HG02623 (cell line): Measurements from ENCODE around the gene KIR2DL1.
"Not testable (repeated sequence)": the region's sequence is repeated elsewhere in the genome, so short reads cannot be mapped to it uniquely, and the experiment has no call there.

ENCODE experiments used
- ATAC-seq: cut with Tn5 transposase; IDR thresholded peaks from one replicate; pipeline ENCODE4 v1.9.1; 2021; ENCODE audit warnings: moderate library complexity; ENCODE audit not compliant: unreplicated experiment

The KIR2DL1 gene

DNA sequence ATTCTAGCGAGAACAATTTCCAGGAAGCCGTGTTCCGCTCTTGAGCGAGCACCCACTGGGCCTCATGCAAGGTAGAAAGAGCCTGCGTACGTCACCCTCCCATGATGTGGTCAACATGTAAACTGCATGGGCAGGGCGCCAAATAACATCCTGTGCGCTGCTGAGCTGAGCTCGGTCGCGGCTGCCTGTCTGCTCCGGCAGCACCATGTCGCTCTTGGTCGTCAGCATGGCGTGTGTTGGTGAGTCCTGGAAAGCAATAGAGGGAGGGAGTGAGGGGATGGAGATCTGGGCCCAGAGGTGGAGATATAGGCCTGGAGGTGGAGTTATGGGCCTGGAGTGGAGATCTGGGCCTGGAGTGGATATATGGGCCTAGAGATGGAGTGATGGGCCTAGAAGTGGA lies at the start of gene KIR2DL1:
TSS of gene KIR2DL1 (plus strand) at position 148 of the 400 bp plus-strand sequence. CDS start at position 206, 58 bp downstream.
- ATAC-seq = not testable (repeated sequence)

DNA sequence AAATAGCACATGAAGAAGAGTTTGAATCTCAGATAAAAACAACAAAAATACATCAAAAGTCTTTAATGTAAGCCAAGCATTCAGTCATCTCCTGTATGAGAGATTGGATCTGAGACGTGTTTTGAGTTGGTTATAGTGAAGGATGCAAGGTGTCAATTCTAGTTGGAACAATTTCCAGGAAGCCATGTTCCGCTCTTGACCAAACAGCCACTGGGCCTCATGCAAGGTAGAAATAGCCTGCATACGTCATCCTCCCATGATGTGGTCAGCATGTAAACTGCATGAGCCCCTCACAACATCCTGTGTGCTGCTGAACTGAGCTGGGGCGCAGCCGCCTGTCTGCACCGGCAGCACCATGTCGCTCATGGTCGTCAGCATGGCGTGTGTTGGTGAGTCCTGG lies 45.5 kb upstream of the KIR2DL1 start, which contains the start of gene KIR3DL3:
TSS of gene KIR3DL3 (plus strand) at position 301 of the 400 bp plus-strand sequence. CDS start at position 356, 55 bp downstream.
- no peak for ATAC-seq

DNA sequence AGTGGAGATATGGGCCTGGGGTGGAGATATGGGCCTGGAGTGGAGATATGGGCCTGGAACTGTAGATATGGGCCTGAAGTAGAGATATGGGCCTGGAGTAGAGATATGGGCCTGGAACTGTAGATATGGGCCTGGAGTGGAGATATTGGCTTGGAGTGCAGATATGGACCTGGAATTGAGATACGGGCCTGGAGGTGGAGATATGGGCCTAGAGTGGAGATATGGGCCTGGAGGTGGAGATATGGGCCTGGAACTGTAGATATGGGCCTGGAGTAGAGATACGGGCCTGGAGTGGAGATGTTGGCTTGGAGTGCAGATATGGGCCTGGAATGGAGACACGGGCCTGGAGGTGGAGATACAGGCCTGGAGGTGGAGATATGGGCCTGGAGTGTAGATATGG lies 44.9 kb upstream of the KIR2DL1 start:
- ATAC-seq = no peak

DNA sequence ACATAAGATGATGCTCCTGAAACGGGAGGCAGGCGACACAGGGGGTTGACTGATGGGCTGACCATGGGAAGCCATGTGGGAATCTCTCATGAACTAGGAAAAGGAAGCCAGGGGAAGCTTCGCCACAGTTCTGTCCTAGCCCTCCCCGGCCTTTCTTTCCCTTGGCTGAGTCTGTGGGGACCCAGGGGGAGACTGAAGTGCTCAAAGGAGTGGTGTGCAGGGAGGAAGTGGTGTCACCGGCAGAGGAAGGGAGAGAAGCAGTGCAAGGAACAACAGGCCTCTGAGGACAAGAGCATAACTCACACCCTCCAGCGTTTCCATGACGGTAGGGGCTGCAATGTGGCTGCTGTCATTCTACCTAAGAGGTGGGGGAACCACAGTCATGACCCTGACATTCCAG lies 44.3 kb upstream of the KIR2DL1 start:
- no peak for ATAC-seq

DNA sequence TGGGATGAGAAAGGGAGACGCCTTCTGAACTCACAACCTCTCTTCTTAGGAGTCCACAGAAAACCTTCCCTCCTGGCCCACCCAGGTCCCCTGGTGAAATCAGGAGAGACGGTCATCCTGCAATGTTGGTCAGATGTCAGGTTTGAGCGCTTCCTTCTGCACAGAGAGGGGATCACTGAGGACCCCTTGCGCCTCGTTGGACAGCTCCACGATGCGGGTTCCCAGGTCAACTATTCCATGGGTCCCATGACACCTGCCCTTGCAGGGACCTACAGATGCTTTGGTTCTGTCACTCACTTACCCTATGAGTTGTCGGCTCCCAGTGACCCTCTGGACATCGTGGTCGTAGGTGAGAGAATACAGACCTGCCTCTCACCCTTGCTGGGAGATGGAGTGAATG lies 42.0 kb upstream of the KIR2DL1 start:
- ATAC-seq = no peak

DNA sequence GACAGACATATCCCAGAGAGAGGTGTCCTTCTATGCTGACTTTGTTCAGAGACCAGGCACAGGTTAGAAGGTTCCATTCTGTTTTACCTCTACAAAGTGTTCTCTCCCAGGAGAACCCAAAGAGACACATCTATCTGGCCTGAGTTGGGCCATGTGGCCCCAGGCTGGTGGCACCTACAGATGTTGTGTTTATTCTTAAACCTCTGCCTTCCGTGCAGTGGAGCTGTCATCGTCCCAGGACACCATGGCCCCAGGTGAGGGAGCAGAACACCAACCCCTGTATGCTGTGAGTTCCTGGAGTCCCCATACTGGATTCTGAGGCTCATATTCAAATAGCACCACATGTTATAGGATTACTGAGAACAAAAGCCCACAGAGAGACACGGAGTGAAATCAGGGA lies 41.4 kb upstream of the KIR2DL1 start:
- no peak for ATAC-seq

DNA sequence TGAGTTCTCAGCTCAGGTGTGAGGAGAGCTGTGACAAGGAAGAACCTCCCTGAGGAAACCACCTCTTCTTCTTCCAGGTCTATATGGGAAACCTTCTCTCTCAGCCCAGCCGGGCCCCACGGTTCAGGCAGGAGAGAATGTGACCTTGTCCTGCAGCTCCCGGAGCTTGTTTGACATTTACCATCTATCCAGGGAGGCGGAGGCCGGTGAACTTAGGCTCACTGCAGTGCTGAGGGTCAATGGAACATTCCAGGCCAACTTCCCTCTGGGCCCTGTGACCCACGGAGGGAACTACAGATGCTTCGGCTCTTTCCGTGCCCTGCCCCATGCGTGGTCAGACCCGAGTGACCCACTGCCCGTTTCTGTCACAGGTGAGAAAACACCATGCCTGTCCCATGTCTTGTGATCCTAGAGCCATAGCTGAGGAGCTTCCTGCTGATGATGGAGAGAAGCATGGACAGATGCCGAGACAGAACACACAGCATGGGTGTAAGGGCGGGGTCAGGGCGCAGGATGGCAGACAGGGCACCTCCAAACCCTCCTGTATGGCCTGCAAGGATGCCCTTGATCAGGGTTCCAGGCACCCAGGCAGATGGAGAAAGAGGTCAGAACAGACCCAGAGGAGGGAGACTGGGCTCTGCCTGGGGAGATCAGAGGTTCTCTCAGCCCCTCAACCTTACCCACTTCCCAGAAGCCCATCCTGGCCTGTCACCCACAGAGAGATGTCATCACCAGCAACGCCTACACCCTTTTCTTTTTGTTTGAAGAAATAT lies 40.0 kb upstream of the KIR2DL1 start:
- ATAC-seq = no peak

DNA sequence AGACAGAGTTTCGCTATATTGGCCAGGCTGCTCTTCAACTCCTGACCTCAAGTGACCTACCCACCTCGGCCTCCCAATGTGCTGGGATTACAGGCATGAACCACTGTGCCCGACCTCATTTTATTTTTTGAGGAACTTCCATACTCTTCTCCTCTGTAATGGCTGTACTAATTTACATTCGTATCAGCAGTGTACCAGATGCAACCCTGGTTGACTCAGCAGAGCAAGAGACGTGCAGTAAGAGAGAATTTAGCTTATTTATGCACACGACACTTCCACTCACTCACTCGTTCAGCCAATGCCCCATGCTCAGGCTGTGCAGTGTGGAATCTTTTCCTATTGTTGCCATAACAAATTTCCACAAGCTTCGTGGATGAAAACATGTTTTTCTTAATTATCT lies 38.4 kb upstream of the KIR2DL1 start:
- ATAC-seq = no peak

DNA sequence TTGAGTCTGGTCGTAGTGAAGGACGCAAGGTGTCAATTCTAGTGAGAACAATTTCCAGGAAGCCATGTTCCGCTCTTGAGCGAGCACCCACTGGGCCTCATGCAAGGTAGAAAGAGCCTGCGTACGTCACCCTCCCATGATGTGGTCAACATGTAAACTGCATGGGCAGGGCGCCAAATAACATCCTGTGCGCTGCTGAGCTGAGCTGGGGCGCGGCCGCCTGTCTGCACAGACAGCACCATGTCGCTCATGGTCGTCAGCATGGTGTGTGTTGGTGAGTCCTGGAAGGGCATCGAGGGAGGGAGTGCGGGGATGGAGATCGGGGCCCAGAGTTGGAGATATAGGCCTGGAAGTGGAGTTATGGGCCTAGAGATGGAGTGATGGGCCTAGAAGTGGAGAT lies 31.3 kb upstream of the KIR2DL1 start, which contains the start of gene KIR2DL3:
TSS of gene KIR2DL3 (plus strand) at position 208 of the 400 bp plus-strand sequence. CDS start at position 241, 33 bp downstream.
- ATAC-seq = not testable (repeated sequence)

DNA sequence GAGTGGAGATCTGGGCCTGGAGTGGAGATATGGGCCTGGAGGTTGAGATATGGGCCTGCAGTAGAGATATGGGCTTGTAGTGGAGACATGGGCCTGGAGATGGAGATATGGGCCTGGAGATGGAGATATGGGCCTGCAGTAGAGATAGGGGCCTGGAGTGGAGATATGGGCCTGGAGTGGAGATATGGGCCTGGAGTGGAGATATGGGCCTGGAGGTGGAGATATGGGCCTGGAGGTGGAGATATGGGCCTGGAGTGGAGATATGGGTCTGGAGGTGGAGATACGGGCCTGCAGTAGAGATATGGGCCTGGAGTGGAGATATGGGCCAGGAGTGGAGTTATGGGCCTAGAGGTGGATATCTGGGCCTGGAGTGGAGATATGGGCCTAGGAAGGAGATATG lies 30.9 kb upstream of the KIR2DL1 start:
- no peak for ATAC-seq

DNA sequence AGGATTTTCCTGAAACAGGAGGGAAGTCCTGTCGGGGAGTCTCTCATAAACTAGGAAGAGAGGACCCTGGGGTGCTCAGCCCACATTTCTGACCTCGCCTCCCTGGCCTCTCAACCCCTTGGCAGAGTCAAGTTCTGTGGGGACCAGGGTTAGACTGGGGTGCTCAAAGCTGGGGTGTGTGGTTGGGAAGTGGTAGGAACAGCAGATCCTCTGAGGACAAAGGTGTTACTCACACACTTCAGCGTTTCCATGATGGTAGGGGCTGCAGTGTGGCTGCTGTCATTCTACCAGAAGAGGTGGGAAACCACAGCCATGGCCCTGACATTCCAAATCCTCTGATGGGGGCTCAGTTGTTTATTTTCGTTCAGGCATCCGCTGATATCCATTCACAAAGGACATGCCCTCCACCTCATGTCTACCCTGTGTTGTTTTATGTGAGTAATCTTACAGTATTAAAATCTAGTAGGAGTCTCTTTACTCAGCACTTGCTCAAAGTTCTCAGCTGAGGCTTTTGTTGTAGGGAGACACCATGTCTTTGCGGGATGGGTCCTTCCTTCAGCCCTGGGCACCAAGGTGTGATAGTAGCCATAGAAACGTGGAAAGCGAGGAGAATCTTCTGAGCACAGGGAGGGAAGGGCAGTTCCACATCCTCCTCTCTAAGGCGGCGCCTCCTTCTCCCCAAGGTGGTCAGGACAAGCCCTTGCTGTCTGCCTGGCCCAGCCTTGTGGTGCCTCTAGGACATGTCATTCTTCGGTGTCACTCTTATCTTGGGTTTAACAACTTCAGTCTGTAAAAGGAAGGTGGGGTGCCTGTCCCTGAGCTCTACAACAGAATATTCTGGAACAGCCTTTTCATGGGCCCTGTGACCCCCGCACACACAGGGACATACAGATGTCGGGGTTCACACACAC lies 29.8 kb upstream of the KIR2DL1 start:
- no peak for ATAC-seq

DNA sequence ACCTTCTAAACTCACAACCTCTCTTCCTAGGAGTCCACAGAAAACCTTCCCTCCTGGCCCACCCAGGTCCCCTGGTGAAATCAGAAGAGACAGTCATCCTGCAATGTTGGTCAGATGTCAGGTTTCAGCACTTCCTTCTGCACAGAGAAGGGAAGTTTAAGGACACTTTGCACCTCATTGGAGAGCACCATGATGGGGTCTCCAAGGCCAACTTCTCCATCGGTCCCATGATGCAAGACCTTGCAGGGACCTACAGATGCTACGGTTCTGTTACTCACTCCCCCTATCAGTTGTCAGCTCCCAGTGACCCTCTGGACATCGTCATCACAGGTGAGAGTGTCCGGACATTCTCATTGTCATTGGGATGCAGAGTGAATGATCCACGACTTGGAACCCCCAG lies 27.6 kb upstream of the KIR2DL1 start:
- ATAC-seq = not testable (repeated sequence)

DNA sequence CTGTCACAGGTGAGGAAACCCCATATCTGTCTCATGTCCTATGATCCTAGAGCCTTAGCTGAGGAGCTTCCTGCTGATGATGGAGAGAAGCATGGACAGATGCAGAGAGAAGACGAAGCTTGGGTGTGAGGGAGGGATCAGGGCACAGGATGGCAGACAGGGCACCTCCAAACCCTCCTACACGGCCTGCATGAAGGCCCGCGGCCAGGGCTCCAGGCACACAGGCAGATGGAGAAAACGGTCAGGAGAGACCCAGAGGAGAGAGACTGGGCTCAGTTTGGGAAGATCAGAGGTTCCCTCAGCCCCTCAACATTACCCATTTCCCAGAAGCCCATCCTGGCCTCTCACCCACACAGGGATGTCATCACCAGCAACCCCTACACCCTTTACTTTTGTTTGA lies 25.5 kb upstream of the KIR2DL1 start:
- ATAC-seq = not testable (repeated sequence)

DNA sequence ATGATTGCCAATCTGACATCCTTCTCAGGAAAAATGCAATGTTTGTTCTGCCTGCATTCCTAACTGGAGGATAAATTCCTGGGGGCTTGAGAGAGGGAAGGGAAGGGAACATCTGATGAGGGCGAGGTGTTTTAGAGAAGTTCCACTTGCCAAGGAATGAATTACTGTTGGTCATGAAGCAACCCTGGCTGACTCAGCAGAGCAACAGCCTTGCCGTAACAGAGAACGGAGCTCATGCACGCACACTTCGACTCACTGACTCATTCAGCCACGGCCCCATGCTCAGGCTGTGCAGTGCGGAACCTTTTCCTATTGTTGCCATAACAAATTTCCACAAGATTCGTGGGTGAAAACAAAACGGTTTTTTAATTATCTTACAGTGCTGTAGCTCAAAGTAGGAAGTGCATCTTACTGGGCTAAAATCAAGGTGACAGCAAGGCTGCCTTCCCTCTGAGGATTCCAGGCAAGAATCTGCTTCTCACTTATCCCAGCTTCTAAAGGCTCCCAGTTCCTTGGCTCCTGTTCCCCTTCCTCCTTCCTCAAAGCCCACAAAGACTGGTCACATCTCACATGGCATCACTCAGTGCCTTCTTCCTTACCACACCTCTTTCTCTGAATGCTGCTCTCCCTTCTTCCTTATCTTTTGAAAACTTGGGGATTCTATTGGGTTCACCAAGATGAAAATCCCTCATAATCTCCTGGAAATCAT lies 21.8 kb upstream of the KIR2DL1 start:
- ATAC-seq = not testable (repeated sequence)

DNA sequence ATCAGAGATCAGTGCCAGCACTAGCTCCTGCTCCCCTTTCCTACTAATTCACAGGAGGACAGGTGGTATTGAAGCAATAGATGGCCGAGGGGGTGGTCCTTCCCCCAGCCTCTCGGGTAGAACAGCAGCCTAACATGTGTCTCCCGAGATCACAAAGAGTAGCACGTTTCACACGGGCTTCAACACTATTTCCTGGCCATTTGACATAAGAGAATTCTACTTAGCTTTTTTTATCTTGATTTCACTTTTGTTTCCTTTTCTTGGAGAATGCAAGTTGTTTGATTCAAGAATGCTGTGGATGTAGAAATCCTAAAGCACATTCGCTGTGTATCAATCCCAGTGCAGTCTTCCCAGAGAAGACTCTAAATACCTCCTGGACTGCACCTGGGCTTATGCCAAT lies 19.3 kb upstream of the KIR2DL1 start:
- ATAC-seq = not testable (repeated sequence)

DNA sequence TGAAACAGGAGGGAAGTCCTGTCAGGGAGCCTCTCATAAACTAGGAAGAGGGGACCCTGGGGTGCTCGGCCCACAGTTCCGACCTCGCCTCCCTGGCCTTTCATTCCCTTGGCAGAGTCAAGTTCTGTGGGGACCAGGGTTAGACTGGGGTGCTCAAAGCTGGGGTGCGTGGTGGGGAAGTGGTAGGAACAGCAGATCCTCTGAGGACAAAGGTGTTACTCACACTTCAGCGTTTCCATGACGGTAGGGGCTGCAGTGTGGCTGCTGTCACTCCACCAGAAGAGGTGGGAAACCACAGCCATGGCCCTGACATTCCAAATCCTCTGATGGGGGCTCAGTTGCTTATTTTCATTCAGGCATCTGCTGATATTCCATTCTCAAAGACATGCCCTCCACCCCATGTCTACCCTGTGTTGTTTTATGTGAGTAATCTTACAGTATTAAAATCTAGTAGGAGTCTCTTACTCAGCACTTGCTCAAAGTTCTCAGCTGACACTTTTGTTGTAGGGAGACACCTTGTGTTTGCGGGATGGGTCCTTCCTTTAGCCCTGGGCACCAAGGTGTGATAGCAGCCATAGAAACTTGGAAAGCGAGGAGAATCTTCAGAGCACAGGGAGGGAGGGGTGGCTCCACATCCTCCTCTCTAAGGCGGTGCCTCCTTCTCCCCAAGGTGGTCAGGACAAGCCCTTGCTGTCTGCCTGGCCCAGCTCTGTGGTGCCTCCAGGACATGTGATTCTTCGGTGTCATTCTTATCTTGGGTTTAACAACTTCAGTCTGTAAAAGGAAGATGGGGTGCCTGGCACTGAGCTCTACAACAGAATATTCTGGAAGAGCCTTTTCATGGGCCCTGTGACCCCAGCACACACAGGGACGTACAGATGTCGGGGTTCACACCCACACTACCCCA lies 13.1 kb upstream of the KIR2DL1 start:
- not testable (repeated sequence) for ATAC-seq

DNA sequence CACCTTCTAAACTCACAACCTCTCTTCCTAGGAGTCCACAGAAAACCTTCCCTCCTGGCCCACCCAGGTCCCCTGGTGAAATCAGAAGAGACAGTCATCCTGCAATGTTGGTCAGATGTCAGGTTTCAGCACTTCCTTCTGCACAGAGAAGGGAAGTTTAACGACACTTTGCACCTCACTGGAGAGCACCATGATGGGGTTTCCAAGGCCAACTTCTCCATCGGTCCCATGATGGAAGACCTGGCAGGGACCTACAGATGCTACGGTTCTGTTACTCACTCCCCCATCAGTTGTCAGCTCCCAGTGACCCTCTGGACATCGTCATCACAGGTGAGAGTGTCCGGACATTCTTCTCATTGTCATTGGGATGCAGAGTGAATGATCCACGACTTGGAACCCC lies 11.0 kb upstream of the KIR2DL1 start:
- ATAC-seq = not testable (repeated sequence)

DNA sequence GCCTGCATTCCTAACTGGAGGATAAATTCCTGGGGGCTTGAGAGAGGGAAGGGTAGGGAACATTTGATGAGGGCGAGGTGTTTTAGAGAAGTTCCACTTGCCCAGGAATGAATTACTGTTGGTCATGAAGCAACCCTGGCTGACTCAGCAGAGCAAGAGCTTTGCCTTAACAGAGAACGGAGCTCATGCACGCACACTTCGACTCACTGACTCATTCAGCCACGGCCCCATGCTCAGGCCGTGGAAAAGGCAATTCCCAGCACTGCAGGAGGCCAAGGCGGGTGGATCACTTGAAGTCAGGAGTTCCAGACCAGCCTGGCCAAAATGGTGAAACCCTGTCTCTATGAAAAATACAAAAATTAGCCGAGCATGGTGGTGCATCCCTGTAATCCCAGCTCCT lies 5.4 kb upstream of the KIR2DL1 start:
- ATAC-seq = not testable (repeated sequence)

DNA sequence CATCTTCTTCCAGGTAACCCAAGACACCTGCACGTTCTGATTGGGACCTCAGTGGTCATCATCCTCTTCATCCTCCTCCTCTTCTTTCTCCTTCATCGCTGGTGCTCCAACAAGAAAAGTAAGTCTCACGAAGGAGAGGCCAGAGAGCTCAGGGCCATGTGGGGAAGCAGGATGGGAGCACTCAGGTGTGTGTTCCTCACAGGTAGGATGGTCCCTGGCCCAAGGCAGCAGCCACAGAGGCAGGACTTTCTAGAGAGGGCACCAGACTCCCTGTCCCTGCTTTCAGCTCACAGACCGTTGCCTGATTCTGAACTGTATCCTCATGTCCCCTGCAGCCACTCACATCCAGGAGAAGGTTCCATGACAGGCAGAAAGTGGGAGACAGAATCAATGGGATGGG lies 3.1 kb upstream of the KIR2DL1 start:
- not testable (repeated sequence) for ATAC-seq

DNA sequence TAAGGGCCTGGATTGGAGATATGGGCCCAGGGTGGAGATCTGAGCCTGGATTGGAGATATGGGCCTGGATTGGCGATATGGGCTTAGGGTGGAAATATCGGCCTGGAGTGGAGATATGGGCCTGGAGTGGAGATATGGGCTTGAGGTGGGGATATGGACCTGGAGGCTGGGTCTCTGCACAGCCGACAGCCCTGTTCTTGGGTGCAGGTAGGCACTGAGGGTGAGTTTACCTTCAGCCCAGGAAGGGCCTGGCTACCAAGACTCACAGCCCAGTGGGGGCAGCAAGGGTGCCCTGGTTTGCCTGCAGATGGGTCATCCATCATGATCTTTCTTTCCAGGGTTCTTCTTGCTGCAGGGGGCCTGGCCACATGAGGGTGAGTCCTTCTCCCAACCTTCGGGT lies 918 bp downstream of the KIR2DL1 start:
- not testable (repeated sequence) for ATAC-seq
